Mucosa of descending colon (tissue), 3 donors: ENCODE results near the gene SYNM. TPM values are rescaled to one million over a fixed set of nuclear protein-coding genes. Genes with fewer than 3 reads are reported as not detected.

Experiments
- ATAC-seq: fragments of 200-7000 bp; cut with Tn5 transposase; one replicate; pipeline ENCODE4 v1.9.1; 2020; ENCODE audit warnings: mild to moderate bottlenecking, moderate library complexity
- DNase-seq, 3 donors: peaks; one replicate each; pipeline ENCODE4 v3.0.0-alpha.2; 2020
- H3K36me3 ChIP-seq: fragments of 200-600 bp; one replicate; pipeline ENCODE4 v1.8.0; 2021; ENCODE audit warnings: low read depth, mild to moderate bottlenecking
- H3K4me1 ChIP-seq: fragments of 200-600 bp; one replicate; pipeline ENCODE4 v1.8.0; 2021; ENCODE audit warnings: low read depth, mild to moderate bottlenecking
- H3K4me3 ChIP-seq: fragments of 200-600 bp; one replicate; pipeline ENCODE4 v1.8.0; 2021; ENCODE audit warnings: mild to moderate bottlenecking
- H3K9me3 ChIP-seq: fragments of 200-600 bp; one replicate; pipeline ENCODE4 v1.8.0; 2021; ENCODE audit warnings: mild to moderate bottlenecking
- CTCF ChIP-seq: fragments of 200-600 bp; IDR thresholded peaks from one replicate; pipeline ENCODE4 v1.8.0; 2022; ENCODE audit warnings: antibody characterized with exemption, mild to moderate bottlenecking
- intact Hi-C, 2 donors: fragments of 100-400 bp; cut with DNase I in 1 of 2; cut with micrococcal nuclease in 1 of 2; formaldehyde crosslinking; loops; one replicate each; pipeline versions ENCODE4 v1.11.0 to v1.11.1; 2022; cut with DNase I, micrococcal nuclease
- total RNA-seq, 3 donors: library from RNA; stranded (reverse); fragmentation: NEBNext Ultra II Directional in 2 of 3; extraction: Animal tissue kit (Norgen Biotek cat#: 25700) in 2 of 3; gene quantifications; one replicate each; pipeline versions ENCODE4 v1.2.1 to v1.2.4, GENCODE V29; 2021 to 2023
- donor health status: DM: no; HTN: no; CAD: no; lungs with moderate emphysema.
- donor health status: DM: no; HTN: no; CAD: no.
- donor health status: DM: no; HTN: yes; CAD: no.

Gene SYNM
- total RNA-seq, 3 donors from 2014 or later, result 10.9 to 777 (median 37.0) TPM

GRCh38 chr15:99149366-99149765, 44.5 kb downstream of the SYNM start:
- intact Hi-C loops, result no loop called here

GRCh38 chr15:99151156-99151555, 46.3 kb downstream of the SYNM start:
- Histone ChIP-seq H3K36me3 (no peaks in the 10 kb centered on the region), H3K9me3 (no peaks in the 10 kb centered on the region), H3K4me1 (no peaks in the 10 kb centered on the region), H3K4me3 (no peak overlapping the region)
- ATAC-seq, result no peak
- intact Hi-C loops, result no loop called here
- no peak for DNase-seq
- no peak for TF ChIP-seq CTCF

More at GRCh38 chr15:99149366-99149765, 44.5 kb downstream of the SYNM start:
- Histone ChIP-seq H3K9me3 (no peaks in the 10 kb centered on the region), H3K4me1 (no peaks in the 10 kb centered on the region), H3K36me3 (no peaks in the 10 kb centered on the region), H3K4me3 (no peak overlapping the region)
- no peak for TF ChIP-seq CTCF
- ATAC-seq (no peak), DNase-seq (no peak)

GRCh38 chr15:99153026-99153535, 48.2 kb downstream of the SYNM start:
- H3K4me3 ChIP-seq, result no peak overlapping the region
- no peak for DNase-seq
- no peaks in the 10 kb centered on the region for H3K4me1 ChIP-seq
- H3K36me3 ChIP-seq, result no peaks in the 10 kb centered on the region
- ATAC-seq, result no peak
- no peaks in the 10 kb centered on the region for H3K9me3 ChIP-seq
- intact Hi-C loops, result no loop called here
- TF ChIP-seq CTCF, result no peak

GRCh38 chr15:99154271-99154670, 49.4 kb downstream of the SYNM start:
- Histone ChIP-seq H3K9me3 (no peaks in the 10 kb centered on the region), H3K4me1 (no peaks in the 10 kb centered on the region), H3K36me3 (no peaks in the 10 kb centered on the region), H3K4me3 (no peak overlapping the region)
- ATAC-seq (peak; percentile 66), DNase-seq (no peak)
- intact Hi-C loops, result no loop called here
- TF ChIP-seq CTCF, result no peak

GRCh38 chr15:99155961-99156443, 51.1 kb downstream of the SYNM start:
- DNase-seq, result no peak
- no peak for TF ChIP-seq CTCF
- H3K4me3 ChIP-seq, result no peak overlapping the region
- no peaks in the 10 kb centered on the region for H3K9me3 ChIP-seq
- no peaks in the 10 kb centered on the region for H3K36me3 ChIP-seq
- intact Hi-C loops, result no loop called here
- no peaks in the 10 kb centered on the region for H3K4me1 ChIP-seq
- ATAC-seq, result peak; percentile 73

GRCh38 chr15:99157456-99157855, 52.6 kb downstream of the SYNM start:
- H3K4me3 ChIP-seq, result no peak overlapping the region
- H3K9me3 ChIP-seq, result no peaks in the 10 kb centered on the region
- no peak for ATAC-seq
- no peaks in the 10 kb centered on the region for H3K36me3 ChIP-seq
- no peak for DNase-seq
- H3K4me1 ChIP-seq, result no peaks in the 10 kb centered on the region
- TF ChIP-seq CTCF, result no peak
- intact Hi-C loops, result no loop called here
